HG03457 (cell line): ENCODE data around the gene ATXN7L2.

Experiments used
- ATAC-seq: cut with Tn5 transposase; IDR thresholded peaks from one replicate; pipeline ENCODE4 v1.9.1; 2021; ENCODE audit warnings: moderate number of reproducible peaks; ENCODE audit not compliant: unreplicated experiment

Gene ATXN7L2

GRCh38 chr1:109541102-109541501, 57.4 kb downstream of the ATXN7L2 start:
- no peak for ATAC-seq
